GM12878 (cell line): ENCODE data around the gene SYNRG. TPM values are rescaled to one million over a fixed set of nuclear protein-coding genes. Genes with fewer than 3 reads are reported as not detected.

Experiments used
- ATAC-seq: fragments of 200-7000 bp; cut with Tn5 transposase; 3 replicates; pipeline ENCODE4 v1.9.1; 2020; ENCODE audit warnings: mild to moderate bottlenecking, moderate library complexity
- BruUV-seq: library from RNA; stranded (reverse); fragments of 400-500 nt; replicated peaks from 2 replicates; lab custom pipeline; 2021; lab: Mats Ljungman, UMichigan
- CTCF ChIA-PET: fragments of 300-600 bp; sonication (Branson Sonifier 250); formaldehyde crosslinking; extraction: SDS; loops from one replicate; lab custom pipeline; 2021; ENCODE audit warnings: inconsistent platforms; lab: Yijun Ruan, JAX
- POLR2A ChIA-PET: fragments of 350-600 bp; formaldehyde crosslinking; extraction: SDS; loops from one replicate; lab custom pipeline; 2021; ENCODE audit warnings: inconsistent platforms; lab: Charles Lee
- RAD21 ChIA-PET: fragments of 300-600 bp; sonication (Branson Sonifier 250); formaldehyde crosslinking; loops from one replicate; lab custom pipeline; 2023; ENCODE audit warnings: antibody characterized with exemption; ENCODE audit not compliant: unreplicated experiment; lab: Charles Lee
- SMC1A ChIA-PET: fragments of 300-600 bp; sonication (Branson Sonifier 250); formaldehyde crosslinking; loops from one replicate; lab custom pipeline; 2023; ENCODE audit not compliant: unreplicated experiment, uncharacterized antibody; lab: Charles Lee
- DNase-seq: peaks from one replicate; pipeline ENCODE4 v3.0.0-alpha.2; 2011; ENCODE audit warnings: low read depth, low spot score
- FAIRE-seq: peaks from 3 replicates; lab custom pipeline; 2011; peaks lifted over from hg19 to GRCh38; lab: Jason Lieb, UNC
- H2AFZ ChIP-seq: 2 replicates; pipeline ENCODE4 v1.6.0; 2011; ENCODE audit warnings: low read depth, low read length, control low read depth; ENCODE audit not compliant: control insufficient read depth
- H3K27ac ChIP-seq: 2 replicates; pipeline ENCODE4 v1.5.1; 2011; ENCODE audit warnings: control low read depth; ENCODE audit not compliant: control insufficient read depth, insufficient read depth
- H3K27me3 ChIP-seq, 2 experiments: replicated peaks in 1 of 2; 2 replicates each; pipeline versions ENCODE4 v1.6.0 to v1.6.1; 2011; ENCODE audit warnings: low read length in 1 of 2; ENCODE audit not compliant: control insufficient read depth in 2 of 2, insufficient read depth in 2 of 2
- H3K36me3 ChIP-seq, 2 experiments: 2 replicates each; pipeline ENCODE4 v1.5.1; 2011; ENCODE audit warnings: low read length in 1 of 2; ENCODE audit not compliant: control insufficient read depth in 2 of 2, insufficient read depth in 2 of 2
- H3K4me1 ChIP-seq: 2 replicates; pipeline ENCODE4 v1.6.1; 2011; ENCODE audit warnings: mild to moderate bottlenecking, low read length, moderate library complexity, mixed read lengths; ENCODE audit not compliant: control insufficient read depth, insufficient read depth
- H3K4me2 ChIP-seq: 2 replicates; pipeline ENCODE4 v1.6.0; 2011; ENCODE audit warnings: control low read depth; ENCODE audit not compliant: control insufficient read depth, insufficient read depth
- H3K4me3 ChIP-seq: fragments of 200-600 bp; sonication (generic); 2 replicates; pipeline ENCODE4 v1.5.1; 2016
- H3K79me2 ChIP-seq: 2 replicates; pipeline ENCODE4 v1.6.0; 2011; ENCODE audit warnings: low read length; ENCODE audit not compliant: control insufficient read depth, insufficient read depth
- H3K9ac ChIP-seq: 2 replicates; pipeline ENCODE4 v1.8.0; 2011; ENCODE audit warnings: low read length, control low read depth, mixed read lengths; ENCODE audit not compliant: control insufficient read depth, insufficient read depth
- H3K9me3 ChIP-seq: replicated peaks from 3 replicates; pipeline ENCODE4 v1.5.1; 2011; ENCODE audit warnings: mild to moderate bottlenecking, low read length; ENCODE audit not compliant: control insufficient read depth, insufficient read depth
- H4K20me1 ChIP-seq: 2 replicates; pipeline ENCODE4 v1.6.0; 2011; ENCODE audit not compliant: control insufficient read depth, insufficient read depth
- IKZF1 ChIP-seq: fragments of 450-650 bp; conservative IDR thresholded peaks from 2 replicates; pipeline ENCODE4 v1.6.1; 2017; ENCODE audit warnings: antibody characterized with exemption, mild to moderate bottlenecking
- KAT2A ChIP-seq: conservative IDR thresholded peaks from 2 replicates; pipeline ENCODE4 v1.6.1; 2011; ENCODE audit warnings: low read depth, low read length; ENCODE audit not compliant: control insufficient read depth
- NFYA ChIP-seq: IDR thresholded peaks from 2 replicates; pipeline ENCODE4 v1.6.1; 2011; ENCODE audit warnings: low read depth, mild to moderate bottlenecking, low read length, improper control_type of control experiment, borderline replicate concordance
- NR2C2 ChIP-seq: IDR thresholded peaks from 2 replicates; pipeline ENCODE4 v1.6.1; 2011; ENCODE audit warnings: borderline replicate concordance, low read depth; ENCODE audit not compliant: control insufficient read depth, insufficient read length
- SPI1 ChIP-seq: IDR thresholded peaks from 2 replicates; pipeline ENCODE4 v1.6.1; 2011; ENCODE audit warnings: low read depth, mild to moderate bottlenecking, low read length, moderate library complexity, borderline replicate concordance; ENCODE audit not compliant: insufficient read depth
- WGBS: methylation state at CpG from one replicate; pipeline ENCODE4 v1.1.6; 2016; ENCODE audit warnings: low lambda C conversion rate; ENCODE audit not compliant: insufficient replicate concordance, insufficient coverage; ENCODE audit errors: missing lambda C conversion rate; 5-methylcytosine and 5-hydroxymethylcytosine counted together
- in situ Hi-C: fragments of 300-500 bp; cut with MboI; formaldehyde crosslinking; loops from 9 replicates; pipeline ENCODE4 v1.14.3; 2018; ENCODE audit warnings: mixed read lengths
- intact Hi-C: fragments of 100-400 bp; cut with micrococcal nuclease; formaldehyde crosslinking; loops from one replicate; pipeline ENCODE4 v1.14.2; 2022; ENCODE audit not compliant: unreplicated experiment
- polyA plus RNA-seq, 11 experiments: library from polyadenylated mRNA; depleted of rRNA in 4 of 11; unstranded in 6 of 11; stranded (reverse) in 5 of 11; fragments of >200 nt; fragmentation: Nextera tagmentation in 4 of 11; fragmentation: Illumina TruSeq in 1 of 11; extraction: Ambion mirVana in 4 of 11; extraction: Trizol in 1 of 11; gene quantifications; 1 replicate in 1 of 11; 2 replicates in 10 of 11; pipeline versions ENCODE4 v1.2.1 to v1.2.3, GENCODE V29; 2011 to 2016; ENCODE audit warnings: inconsistent platforms in 2 of 11, missing spikeins in 2 of 11, low read depth in 1 of 11
- total RNA-seq, 4 experiments: library from RNA; depleted of rRNA in 3 of 4; stranded (reverse); fragments of >200 nt in 3 of 4; fragmentation: Illumina TruSeq in 1 of 4; extraction: Trizol in 1 of 4; gene quantifications; 2 replicates each; pipeline versions ENCODE4 v1.2.1 to v1.2.3, GENCODE V29; 2013 to 2021
- TF ChIP-seq, protein P1 (sequence below): fragments of 450-650 bp; IDR thresholded peaks from 2 replicates; pipeline ENCODE4 v1.6.1; 2017; ENCODE audit warnings: mild to moderate bottlenecking, low read depth, inconsistent platforms; ENCODE audit not compliant: poor library complexity, severe bottlenecking

The SYNRG gene
- total and polyA plus RNA-seq, 10 of the 15 experiments (the other 5 are each of a cell fraction or from before 2014, with no cell fraction given) = 5.2 to 40.4 (median 26.7) TPM

DNA sequence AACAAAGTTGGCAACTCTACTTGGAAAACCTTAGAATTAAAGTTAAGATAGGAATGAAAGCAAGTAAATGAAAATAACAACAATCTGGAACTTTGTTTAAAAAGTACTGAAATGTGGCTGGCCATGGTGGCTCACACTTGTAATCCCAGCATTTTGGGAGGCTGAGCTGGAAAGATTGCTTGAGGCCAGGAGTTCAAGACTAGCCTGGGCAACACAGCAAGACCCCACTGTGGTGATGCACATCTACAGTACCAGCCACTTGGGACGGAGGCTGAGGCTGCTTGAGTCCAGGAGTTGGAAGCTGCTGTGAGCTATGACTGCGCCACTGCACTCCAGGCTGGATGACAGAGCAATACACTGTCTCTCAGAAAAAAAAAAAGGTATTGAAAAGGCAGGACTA is 51.7 kb downstream of the SYNRG start (continued):
- no peak for TF ChIP-seq IKZF1
- no peak for TF ChIP-seq NFYA
- TF ChIP-seq, protein P1, sequence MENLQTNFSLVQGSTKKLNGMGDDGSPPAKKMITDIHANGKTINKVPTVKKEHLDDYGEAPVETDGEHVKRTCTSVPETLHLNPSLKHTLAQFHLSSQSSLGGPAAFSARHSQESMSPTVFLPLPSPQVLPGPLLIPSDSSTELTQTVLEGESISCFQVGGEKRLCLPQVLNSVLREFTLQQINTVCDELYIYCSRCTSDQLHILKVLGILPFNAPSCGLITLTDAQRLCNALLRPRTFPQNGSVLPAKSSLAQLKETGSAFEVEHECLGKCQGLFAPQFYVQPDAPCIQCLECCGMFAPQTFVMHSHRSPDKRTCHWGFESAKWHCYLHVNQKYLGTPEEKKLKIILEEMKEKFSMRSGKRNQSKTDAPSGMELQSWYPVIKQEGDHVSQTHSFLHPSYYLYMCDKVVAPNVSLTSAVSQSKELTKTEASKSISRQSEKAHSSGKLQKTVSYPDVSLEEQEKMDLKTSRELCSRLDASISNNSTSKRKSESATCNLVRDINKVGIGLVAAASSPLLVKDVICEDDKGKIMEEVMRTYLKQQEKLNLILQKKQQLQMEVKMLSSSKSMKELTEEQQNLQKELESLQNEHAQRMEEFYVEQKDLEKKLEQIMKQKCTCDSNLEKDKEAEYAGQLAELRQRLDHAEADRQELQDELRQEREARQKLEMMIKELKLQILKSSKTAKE = no peak

DNA sequence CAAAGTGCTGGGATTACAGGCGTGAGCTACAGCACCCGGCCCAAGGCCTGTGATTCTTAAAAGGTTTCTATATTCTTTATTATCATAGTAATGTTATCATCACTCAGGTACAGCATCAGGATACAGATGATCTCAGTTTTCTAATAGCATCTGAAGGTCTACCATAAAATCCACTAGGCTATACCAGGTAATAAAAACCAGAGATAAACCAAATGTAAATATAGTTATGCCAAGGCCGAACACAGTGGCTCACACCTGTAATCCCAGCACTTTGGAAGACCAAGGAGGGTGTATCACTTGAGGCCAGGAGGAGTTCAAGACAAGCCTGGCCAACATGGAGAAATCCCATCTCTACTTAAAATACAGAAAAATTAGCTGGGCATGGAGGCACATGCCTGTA is 53.8 kb downstream of the SYNRG start:
- ATAC-seq (no peak), DNase-seq (no peak), FAIRE-seq (no peak)
- intact Hi-C loops = no loop called here
- no peaks in the 10 kb centered on the region for H3K27me3 ChIP-seq
- no peaks in the 10 kb centered on the region for H3K79me2 ChIP-seq
- H3K4me3 ChIP-seq = no peak overlapping the region
- no peak overlapping the region for H2AFZ ChIP-seq
- ChIA-PET POLR2A (interaction anchor here (0.7 kb wide), 1 partner anchor 61 kb away, joined by 3 read pairs; no protein-coding TSS in a partner anchor), SMC1A (interaction anchor here (0.9 to 1.6 kb wide), 2 partner anchors 14 to 76 kb away, joined by 3 to 4 read pairs; no protein-coding TSS in a partner anchor), CTCF (interaction anchor here (1.0 to 2.5 kb wide), 2 partner anchors 14 to 15 kb away, joined by 6 to 7 read pairs; no protein-coding TSS in a partner anchor), RAD21 (interaction anchor here (0.7 kb wide), 1 partner anchor 28 kb away, joined by 3 read pairs; no protein-coding TSS in a partner anchor)
- no peak overlapping the region for H3K4me2 ChIP-seq
- H3K4me1 ChIP-seq = no peaks in the 10 kb centered on the region
- no peaks in the 10 kb centered on the region for H4K20me1 ChIP-seq
- 100% methylated on average over 3 of the region's 3 CpGs for WGBS
- no peak overlapping the region for H3K9ac ChIP-seq
- no peaks in the 10 kb centered on the region for H3K9me3 ChIP-seq
- peaks cover 5 to 34% of the 10 kb centered on the region in 2 experiments for H3K36me3 ChIP-seq
- H3K27ac ChIP-seq = no peak overlapping the region
- TF ChIP-seq KAT2A = no peak
- no peak for TF ChIP-seq SPI1
- no peak for TF ChIP-seq NR2C2
- BruUV-seq = no TSS peak
- in situ Hi-C loops = no loop called here
